MM.1S (cell line): Measurements from ENCODE around the gene SCIN.

Experiments
- DNase-seq: peaks from one replicate; pipeline ENCODE4 v3.0.0-alpha.2; 2015
- H2AFZ ChIP-seq: fragments of 300-600 bp; sonication (generic); 2 replicates; pipeline ENCODE4 v1.6.0; 2016; ENCODE audit warnings: antibody characterized with exemption, low read length
- H3F3A ChIP-seq: fragments of 300-600 bp; sonication (generic); 2 replicates; pipeline ENCODE4 v1.6.1; 2016; ENCODE audit warnings: mild to moderate bottlenecking, antibody characterized with exemption, low read length, moderate library complexity, mixed read lengths; ENCODE audit not compliant: insufficient read depth
- H3K27ac ChIP-seq: fragments of 300-600 bp; sonication (generic); 2 replicates; pipeline ENCODE4 v1.5.1; 2016; ENCODE audit warnings: mild to moderate bottlenecking, low read length
- H3K27me3 ChIP-seq: fragments of 300-600 bp; sonication (generic); replicated peaks from 2 replicates; pipeline ENCODE4 v1.6.0; 2016; ENCODE audit warnings: low read length; ENCODE audit not compliant: insufficient read depth
- H3K36me3 ChIP-seq: fragments of 300-600 bp; sonication (generic); replicated peaks from 2 replicates; pipeline ENCODE4 v1.6.1; 2016; ENCODE audit warnings: mild to moderate bottlenecking, low read length, mixed read lengths; ENCODE audit not compliant: insufficient read depth
- H3K4me1 ChIP-seq: fragments of 300-600 bp; sonication (generic); 2 replicates; pipeline ENCODE4 v1.6.1; 2016; ENCODE audit warnings: low read length, mixed read lengths
- H3K4me2 ChIP-seq: fragments of 300-600 bp; sonication (generic); 2 replicates; pipeline ENCODE4 v1.6.0; 2016; ENCODE audit warnings: low read depth, low read length
- H3K4me3 ChIP-seq: fragments of 300-600 bp; sonication (generic); 2 replicates; pipeline ENCODE4 v1.5.1; 2016; ENCODE audit warnings: low read length, mixed read lengths
- H3K79me2 ChIP-seq: fragments of 300-600 bp; sonication (generic); 2 replicates; pipeline ENCODE4 v1.6.1; 2016; ENCODE audit warnings: mixed run types, low read length, mixed read lengths
- H3K9ac ChIP-seq: fragments of 300-600 bp; sonication (generic); 2 replicates; pipeline ENCODE4 v1.6.1; 2016; ENCODE audit warnings: low read length, mixed read lengths
- H3K9me2 ChIP-seq: fragments of 300-600 bp; sonication (generic); replicated peaks from 2 replicates; pipeline ENCODE4 v1.6.1; 2016; ENCODE audit warnings: mild to moderate bottlenecking, low read length, mixed read lengths; ENCODE audit not compliant: insufficient read depth
- H3K9me3 ChIP-seq: fragments of 300-600 bp; sonication (generic); replicated peaks from 2 replicates; pipeline ENCODE4 v1.6.1; 2016; ENCODE audit warnings: mild to moderate bottlenecking, low read length, mixed read lengths; ENCODE audit not compliant: insufficient read depth
- H4K20me1 ChIP-seq: fragments of 300-600 bp; sonication (generic); 2 replicates; pipeline ENCODE4 v1.6.1; 2016; ENCODE audit warnings: mild to moderate bottlenecking, low read length, moderate library complexity, mixed read lengths; ENCODE audit not compliant: insufficient read depth
- CTCF ChIP-seq: fragments of 300-600 bp; sonication (generic); IDR thresholded peaks from 2 replicates; pipeline ENCODE4 v1.5.1; 2016; ENCODE audit warnings: antibody characterized with exemption, low read length, mixed read lengths
- EZH2 ChIP-seq: fragments of 300-600 bp; sonication (generic); optimal IDR thresholded peaks from 2 replicates; pipeline ENCODE3; 2017; ENCODE audit warnings: low read depth, mild to moderate bottlenecking, antibody characterized with exemption, low read length, mixed read lengths
- EZH2phosphoT487 ChIP-seq: fragments of 300-600 bp; sonication (generic); IDR thresholded peaks from 2 replicates; pipeline ENCODE4 v1.6.1; 2018; ENCODE audit warnings: antibody characterized with exemption, low read length

SCIN gene

GRCh38 chr7:12640299-12641096 is 70.0 kb downstream of the SCIN start:
- H3F3A ChIP-seq: peaks cover 6% of the 10 kb centered on the region; the same call in 1 of the 2 replicates
- no peak overlapping the region for H3K9ac ChIP-seq
- no peak for DNase-seq
- no peak overlapping the region for H2AFZ ChIP-seq
- peaks cover 12% of the 10 kb centered on the region for H3K4me1 ChIP-seq
- H3K27me3 ChIP-seq: no peaks in the 10 kb centered on the region
- H3K4me2 ChIP-seq: no peak overlapping the region
- H3K4me3 ChIP-seq: no peak overlapping the region
- H3K79me2 ChIP-seq: no peaks in the 10 kb centered on the region
- H3K9me2 ChIP-seq: no peaks in the 10 kb centered on the region
- H3K36me3 ChIP-seq: no peaks in the 10 kb centered on the region
- no peaks in the 10 kb centered on the region for H3K9me3 ChIP-seq
- H4K20me1 ChIP-seq: no peaks in the 10 kb centered on the region
- H3K27ac ChIP-seq: no peak overlapping the region
- TF ChIP-seq EZH2: no peak
- TF ChIP-seq EZH2phosphoT487: no peak
- no peak for TF ChIP-seq CTCF

DNA sequence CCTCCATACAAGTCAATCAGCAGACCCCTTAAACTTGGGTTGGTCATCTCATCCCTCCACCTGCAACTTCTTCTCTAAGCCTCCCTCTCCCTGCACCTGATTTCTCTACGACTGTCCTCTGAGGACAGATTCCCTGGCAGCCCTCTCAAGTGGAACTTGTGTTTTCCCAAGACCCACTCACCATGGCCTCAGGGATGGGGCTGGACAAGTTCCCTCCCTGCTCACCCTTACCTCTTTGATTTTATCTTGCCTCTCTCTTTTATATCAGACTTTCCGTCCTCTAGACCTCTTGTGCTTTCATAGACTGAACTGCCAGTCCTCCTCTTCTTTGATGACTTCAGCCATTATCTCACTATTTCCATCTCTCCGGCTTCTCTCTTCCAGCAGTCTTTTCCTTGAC is 70.7 kb downstream of the SCIN start:
- H3K4me1 ChIP-seq: peaks cover 10% of the 10 kb centered on the region
- H3K27ac ChIP-seq: no peak overlapping the region
- no peaks in the 10 kb centered on the region for H3K36me3 ChIP-seq
- peaks cover 6% of the 10 kb centered on the region; the same call in 1 of the 2 replicates for H3F3A ChIP-seq
- H2AFZ ChIP-seq: no peak overlapping the region
- no peak overlapping the region for H3K9ac ChIP-seq
- no peaks in the 10 kb centered on the region for H4K20me1 ChIP-seq
- no peaks in the 10 kb centered on the region for H3K27me3 ChIP-seq
- TF ChIP-seq EZH2 (no peak), EZH2phosphoT487 (no peak), CTCF (no peak)
- H3K4me2 ChIP-seq: no peak overlapping the region
- H3K4me3 ChIP-seq: no peak overlapping the region
- no peaks in the 10 kb centered on the region for H3K9me3 ChIP-seq
- DNase-seq: no peak
- H3K9me2 ChIP-seq: no peaks in the 10 kb centered on the region
- H3K79me2 ChIP-seq: no peaks in the 10 kb centered on the region

DNA sequence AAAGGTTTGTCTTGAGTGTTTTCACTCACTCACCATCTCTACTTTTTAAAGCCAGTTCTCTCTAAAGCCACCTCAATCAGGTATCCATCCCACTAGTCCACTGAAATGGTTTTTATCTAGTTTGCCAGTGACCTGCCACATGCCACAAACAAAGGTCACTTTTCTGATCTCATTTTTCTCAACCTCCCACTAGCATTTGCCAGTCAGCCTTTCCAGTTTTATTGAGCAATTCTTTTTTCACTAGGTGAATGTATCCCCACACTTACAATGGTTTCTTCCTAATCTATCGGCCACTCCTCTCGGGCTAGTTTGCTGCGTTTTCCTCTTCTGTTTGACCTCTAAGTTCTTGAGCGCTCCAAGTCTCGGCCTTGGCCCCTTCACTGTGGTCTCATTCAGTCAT is 72.0 kb downstream of the SCIN start:
- no peak for TF ChIP-seq EZH2
- no peak for TF ChIP-seq CTCF
- no peak for TF ChIP-seq EZH2phosphoT487
- H3K9me2 ChIP-seq: no peaks in the 10 kb centered on the region
- H3K4me3 ChIP-seq: no peak overlapping the region
- no peaks in the 10 kb centered on the region for H3K9me3 ChIP-seq
- no peaks in the 10 kb centered on the region for H3K27me3 ChIP-seq
- no peak overlapping the region for H3K9ac ChIP-seq
- peaks cover 8% of the 10 kb centered on the region for H3K4me1 ChIP-seq
- H3K27ac ChIP-seq: no peak overlapping the region
- H3K36me3 ChIP-seq: no peaks in the 10 kb centered on the region
- H2AFZ ChIP-seq: no peak overlapping the region
- no peaks in the 10 kb centered on the region for H4K20me1 ChIP-seq
- H3K79me2 ChIP-seq: no peaks in the 10 kb centered on the region
- peaks cover 6% of the 10 kb centered on the region; the same call in 1 of the 2 replicates for H3F3A ChIP-seq
- no peak for DNase-seq
- no peak overlapping the region for H3K4me2 ChIP-seq
